Measurements from ENCODE around the gene IDNK. TPM values are rescaled to one million over a fixed set of nuclear protein-coding genes. Genes with fewer than 3 reads are reported as not detected.

The IDNK gene
- total and polyA plus RNA-seq, 7 experiments from 2014 or later, result 8.5 to 15.3 (median 10.9) TPM

- ATAC-seq (no peak), DNase-seq (no peak)
- Histone ChIP-seq H3K27me3 (ENCODE audit: control insufficient read depth in 2 of 2, insufficient read depth in 2 of 2, low read length in 2 of 2) (no peaks in the 10 kb centered on the region), H3K36me3 (ENCODE audit: control insufficient read depth in 2 of 3, insufficient read depth in 3 of 3, low read length in 3 of 3) (no peaks in the 10 kb centered on the region), H3K27ac (ENCODE audit: low read depth, low read length) (no peak overlapping the region), H3K4me1 (ENCODE audit: control insufficient read depth in 2 of 2, insufficient read depth in 2 of 2, low read length in 2 of 2) (no peaks in the 10 kb centered on the region), H3K9me3 (ENCODE audit: control insufficient read depth in 2 of 3, low read length in 3 of 3) (no peaks in the 10 kb centered on the region), H3K4me3 (ENCODE audit: low read length) (no peak overlapping the region)
- ChIA-PET POLR2A (interaction anchor here (1.3 kb wide), 1 partner anchor 13 kb away, joined by 3 read pairs; no protein-coding TSS in a partner anchor), CTCF (interaction anchor here (1.5 kb wide), 1 partner anchor 10 kb away, joined by 5 read pairs; no protein-coding TSS in a partner anchor)
- Mint-ChIP-seq H3K36me3 (peaks cover 0 to 10% (median 0%) of the 10 kb centered on the region in 5 donors), H3K9me3 (no peaks in the 10 kb centered on the region), H3K4me1 (peaks cover 0 to 4% (median 0%) of the 10 kb centered on the region in 7 donors), H3K4me3 (no peak overlapping the region), H3K27ac (peak overlapping the region in 1 of 9 donors; percentile 20), H3K27me3 (no peaks in the 10 kb centered on the region)
- intact Hi-C loops (cut with micrococcal nuclease), result no loop called here
Observed at GRCh38 chr9:83639266-83639665, 16.3 kb downstream of the IDNK start.

GRCh38 chr9:83642793-83643192 lies 19.9 kb downstream of the IDNK start:
- POLR2A ChIA-PET, result no interaction called here
- H3K4me1 Mint-ChIP-seq, result peaks cover 0 to 5% (median 0%) of the 10 kb centered on the region in 7 donors

GRCh38 chr9:83646500-83647239 lies 23.7 kb downstream of the IDNK start:
- Histone ChIP-seq H3K27me3 (ENCODE audit: control insufficient read depth in 2 of 2, insufficient read depth in 2 of 2, low read length in 2 of 2) (no peaks in the 10 kb centered on the region), H3K4me3 (ENCODE audit: low read length) (no peak overlapping the region), H3K36me3 (ENCODE audit: control insufficient read depth in 2 of 3, insufficient read depth in 3 of 3, low read length in 3 of 3) (peaks cover 0 to 11% (median 0%) of the 10 kb centered on the region in 3 experiments), H3K9me3 (ENCODE audit: control insufficient read depth in 2 of 3, low read length in 3 of 3) (no peaks in the 10 kb centered on the region), H3K4me1 (ENCODE audit: control insufficient read depth in 2 of 2, insufficient read depth in 2 of 2, low read length in 2 of 2) (no peaks in the 10 kb centered on the region), H3K27ac (ENCODE audit: low read depth, low read length) (no peak overlapping the region)
- ChIA-PET POLR2A (interaction anchor here (1.3 kb wide), 1 partner anchor 22 kb away, joined by 6 read pairs; no protein-coding TSS in a partner anchor), CTCF (interaction anchor here (1.1 to 4.1 kb wide), 2 partner anchors 25 to 26 kb away, joined by 4 to 34 read pairs; no protein-coding TSS in a partner anchor)
- peak overlapping the region in 1 of 9 donors; percentile 18 for H3K27ac Mint-ChIP-seq
- DNase-seq (no peak), ATAC-seq (no peak)
- no peak overlapping the region for H3K4me3 Mint-ChIP-seq
- no peaks in the 10 kb centered on the region for H3K9me3 Mint-ChIP-seq
- intact Hi-C loops (cut with micrococcal nuclease), result no loop called here
- peaks cover 0 to 16% (median 8%) of the 10 kb centered on the region in 5 donors for H3K36me3 Mint-ChIP-seq
- no peaks in the 10 kb centered on the region for H3K27me3 Mint-ChIP-seq
- peaks cover 0 to 5% (median 0%) of the 10 kb centered on the region in 7 donors for H3K4me1 Mint-ChIP-seq

More at GRCh38 chr9:83642793-83643192, 19.9 kb downstream of the IDNK start:
- no peaks in the 10 kb centered on the region for H3K9me3 Mint-ChIP-seq
- ATAC-seq (no peak), DNase-seq (no peak)
- Histone ChIP-seq H3K4me1 (ENCODE audit: control insufficient read depth in 2 of 2, insufficient read depth in 2 of 2, low read length in 2 of 2) (no peaks in the 10 kb centered on the region), H3K9me3 (ENCODE audit: control insufficient read depth in 2 of 3, low read length in 3 of 3) (no peaks in the 10 kb centered on the region), H3K27me3 (ENCODE audit: control insufficient read depth in 2 of 2, insufficient read depth in 2 of 2, low read length in 2 of 2) (no peaks in the 10 kb centered on the region), H3K36me3 (ENCODE audit: control insufficient read depth in 2 of 3, insufficient read depth in 3 of 3, low read length in 3 of 3) (peaks cover 0 to 6% (median 0%) of the 10 kb centered on the region in 3 experiments), H3K4me3 (ENCODE audit: low read length) (no peak overlapping the region), H3K27ac (ENCODE audit: low read depth, low read length) (no peak overlapping the region)
- H3K27ac Mint-ChIP-seq, result peak overlapping the region in 3 of 9 donors; percentile 27 to 34 (median 34)
- intact Hi-C loops (cut with micrococcal nuclease), result no loop called here
- H3K27me3 Mint-ChIP-seq, result no peaks in the 10 kb centered on the region
- H3K4me3 Mint-ChIP-seq, result no peak overlapping the region
- peaks cover 0 to 6% (median 0%) of the 10 kb centered on the region in 5 donors for H3K36me3 Mint-ChIP-seq
- CTCF ChIA-PET, result no interaction called here

GRCh38 chr9:83649080-83649479 lies 26.1 kb downstream of the IDNK start:
- Mint-ChIP-seq H3K36me3 (peaks cover 7 to 28% (median 18%) of the 10 kb centered on the region in 5 donors), H3K9me3 (no peaks in the 10 kb centered on the region), H3K4me1 (peaks cover 0 to 6% (median 0%) of the 10 kb centered on the region in 7 donors), H3K4me3 (no peak overlapping the region), H3K27me3 (no peaks in the 10 kb centered on the region), H3K27ac (peak overlapping the region in 4 of 9 donors; percentile 0 to 59 (median 34))
- peak; percentile 91 for ATAC-seq
- H3K4me3 ChIP-seq (ENCODE audit: low read length), result no peak overlapping the region
- H3K9me3 ChIP-seq (ENCODE audit: control insufficient read depth in 2 of 3, low read length in 3 of 3), result no peaks in the 10 kb centered on the region
- no peaks in the 10 kb centered on the region for H3K4me1 ChIP-seq (ENCODE audit: control insufficient read depth in 2 of 2, insufficient read depth in 2 of 2, low read length in 2 of 2)
- ChIA-PET POLR2A (interaction anchor here (1.8 kb wide), 1 partner anchor 25 kb away, joined by 7 read pairs; the partner anchor contains the start of gene IDNK), CTCF (interaction anchor here (1.0 to 4.1 kb wide), 8 partner anchors 9 to 315 kb away, joined by 5 to 34 read pairs (median 7); partner anchors contain the start of genes IDNK and UBQLN1)
- H3K27ac ChIP-seq (ENCODE audit: low read depth, low read length), result no peak overlapping the region
- intact Hi-C loops (cut with micrococcal nuclease), result loop anchor here (1.0 to 2.0 kb wide), 6 partner anchors 26 to 319 kb away; partner anchors contain the start of gene IDNK (in 1 of the 2)
- H3K36me3 ChIP-seq (ENCODE audit: control insufficient read depth in 2 of 3, insufficient read depth in 3 of 3, low read length in 3 of 3), result peaks cover 0 to 25% (median 6%) of the 10 kb centered on the region in 3 experiments
- no peaks in the 10 kb centered on the region for H3K27me3 ChIP-seq (ENCODE audit: control insufficient read depth in 2 of 2, insufficient read depth in 2 of 2, low read length in 2 of 2)
- DNase-seq, result peak; percentile 59 to 79 (median 68)

- Histone ChIP-seq H3K4me1 (ENCODE audit: control insufficient read depth in 2 of 2, insufficient read depth in 2 of 2, low read length in 2 of 2) (no peaks in the 10 kb centered on the region), H3K27me3 (ENCODE audit: control insufficient read depth in 2 of 2, insufficient read depth in 2 of 2, low read length in 2 of 2) (no peaks in the 10 kb centered on the region), H3K36me3 (ENCODE audit: control insufficient read depth in 2 of 3, insufficient read depth in 3 of 3, low read length in 3 of 3) (peaks cover 0 to 29% (median 6%) of the 10 kb centered on the region in 3 experiments), H3K9me3 (ENCODE audit: control insufficient read depth in 2 of 3, low read length in 3 of 3) (no peaks in the 10 kb centered on the region), H3K4me3 (ENCODE audit: low read length) (no peak overlapping the region), H3K27ac (ENCODE audit: low read depth, low read length) (no peak overlapping the region)
- Mint-ChIP-seq H3K36me3 (peaks cover 9 to 32% (median 21%) of the 10 kb centered on the region in 5 donors), H3K27me3 (no peaks in the 10 kb centered on the region), H3K9me3 (no peaks in the 10 kb centered on the region), H3K4me1 (peaks cover 0 to 6% (median 0%) of the 10 kb centered on the region in 7 donors), H3K27ac (peak overlapping the region in 4 of 9 donors; percentile 22 to 80 (median 38)), H3K4me3 (no peak overlapping the region)
- intact Hi-C loops (cut with micrococcal nuclease), result loop anchor here (1.0 to 2.0 kb wide), 6 partner anchors 26 to 319 kb away; partner anchors contain the start of gene IDNK (in 1 of the 2)
- DNase-seq, result no peak
- ChIA-PET CTCF (interaction anchor here (0.7 to 4.1 kb wide), 9 partner anchors 10 to 315 kb away, joined by 4 to 34 read pairs (median 7); partner anchors contain the start of genes IDNK and UBQLN1), POLR2A (interaction anchor here (1.8 kb wide), 1 partner anchor 26 kb away, joined by 7 read pairs; the partner anchor contains the start of gene IDNK)
- no peak for ATAC-seq
Observed at GRCh38 chr9:83649515-83649914, 26.6 kb downstream of the IDNK start.

GRCh38 chr9:83651558-83651957 lies 28.6 kb downstream of the IDNK start:
- DNase-seq (no peak), ATAC-seq (no peak)
- H3K4me3 ChIP-seq (ENCODE audit: low read length), result no peak overlapping the region
- H3K27ac ChIP-seq (ENCODE audit: low read depth, low read length), result no peak overlapping the region
- H3K4me1 ChIP-seq (ENCODE audit: control insufficient read depth in 2 of 2, insufficient read depth in 2 of 2, low read length in 2 of 2), result no peaks in the 10 kb centered on the region
- H3K27ac Mint-ChIP-seq, result peak overlapping the region in 1 of 9 donors; percentile 32
- H3K27me3 ChIP-seq (ENCODE audit: control insufficient read depth in 2 of 2, insufficient read depth in 2 of 2, low read length in 2 of 2), result no peaks in the 10 kb centered on the region
- H3K4me3 Mint-ChIP-seq, result no peak overlapping the region
- no peaks in the 10 kb centered on the region for H3K9me3 ChIP-seq (ENCODE audit: control insufficient read depth in 2 of 3, low read length in 3 of 3)
- CTCF ChIA-PET, result interaction anchor here (0.6 to 2.2 kb wide), 3 partner anchors 31 to 317 kb away, joined by 3 to 7 read pairs (median 5); no protein-coding TSS in a partner anchor
- no peaks in the 10 kb centered on the region for H3K27me3 Mint-ChIP-seq
- peaks cover 9 to 39% (median 33%) of the 10 kb centered on the region in 5 donors for H3K36me3 Mint-ChIP-seq
- intact Hi-C loops (cut with micrococcal nuclease), result no loop called here
- peaks cover 0 to 6% (median 0%) of the 10 kb centered on the region in 7 donors for H3K4me1 Mint-ChIP-seq
- H3K9me3 Mint-ChIP-seq, result no peaks in the 10 kb centered on the region
- POLR2A ChIA-PET, result no interaction called here
- H3K36me3 ChIP-seq (ENCODE audit: control insufficient read depth in 2 of 3, insufficient read depth in 3 of 3, low read length in 3 of 3), result peaks cover 0 to 42% (median 13%) of the 10 kb centered on the region in 3 experiments

Data from naive thymus-derived CD4-positive, alpha-beta T cell (primary cell).